ENCODE data around the gene PMFBP1. TPM values are rescaled to one million over a fixed set of nuclear protein-coding genes. Genes with fewer than 3 reads are reported as not detected.
"Not testable (repeated sequence)": the region's sequence is repeated elsewhere in the genome, so short reads cannot be mapped to it uniquely, and the experiment has no call there.

PMFBP1 gene
- total and polyA plus RNA-seq, 10 donors: 0.52 to 17.2 (median 1.1) TPM

DNA sequence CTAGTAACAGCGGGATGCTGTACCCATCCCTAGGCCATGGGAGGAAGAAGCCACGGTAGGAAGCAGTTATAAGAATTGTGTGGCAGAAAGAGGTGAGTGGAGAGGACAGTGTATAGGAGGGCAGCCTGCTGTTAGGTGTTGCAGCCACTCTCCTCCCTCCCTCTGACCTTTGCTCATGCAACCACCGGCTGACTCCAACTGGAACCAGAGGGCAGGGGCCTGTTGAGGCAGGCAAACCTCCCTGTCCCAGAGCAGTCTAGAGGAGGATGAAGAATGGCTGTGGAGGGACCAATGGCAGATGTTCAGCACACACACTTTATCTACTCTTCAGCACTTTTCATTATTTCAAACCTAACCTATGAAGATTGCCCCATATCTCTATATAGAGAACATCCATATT, 80.7 kb downstream of the PMFBP1 start:
- Histone ChIP-seq H3K4me1 (peaks cover 27 to 53% (median 39%) of the 10 kb centered on the region in 6 donors), H3K27me3 (replicated peaks in 1 of 7) (no peaks in the 10 kb centered on the region), H3K9me3 (no peaks in the 10 kb centered on the region), H3K27ac (no peak overlapping the region), H3K4me3 (no peak overlapping the region), H3K36me3 (peaks cover 6 to 55% (median 42%) of the 10 kb centered on the region in 6 donors)
- intact Hi-C loops (cut with DNase I; ENCODE audit: low total_unique reads): loop anchor here (5.0 to 10.0 kb wide), 2 partner anchors 79 to 196 kb away; partner anchors contain the start of gene IST1
- 82 to 93% (median 85%) methylated on average over 3 of the region's 3 CpGs for WGBS, 5 donors
- TF ChIP-seq POLR2AphosphoS5 (IDR thresholded peaks at IDR 0.05) (no peak), POLR2A (IDR thresholded peaks at IDR 0.05) (no peak)
- TF ChIP-seq, protein P1, sequence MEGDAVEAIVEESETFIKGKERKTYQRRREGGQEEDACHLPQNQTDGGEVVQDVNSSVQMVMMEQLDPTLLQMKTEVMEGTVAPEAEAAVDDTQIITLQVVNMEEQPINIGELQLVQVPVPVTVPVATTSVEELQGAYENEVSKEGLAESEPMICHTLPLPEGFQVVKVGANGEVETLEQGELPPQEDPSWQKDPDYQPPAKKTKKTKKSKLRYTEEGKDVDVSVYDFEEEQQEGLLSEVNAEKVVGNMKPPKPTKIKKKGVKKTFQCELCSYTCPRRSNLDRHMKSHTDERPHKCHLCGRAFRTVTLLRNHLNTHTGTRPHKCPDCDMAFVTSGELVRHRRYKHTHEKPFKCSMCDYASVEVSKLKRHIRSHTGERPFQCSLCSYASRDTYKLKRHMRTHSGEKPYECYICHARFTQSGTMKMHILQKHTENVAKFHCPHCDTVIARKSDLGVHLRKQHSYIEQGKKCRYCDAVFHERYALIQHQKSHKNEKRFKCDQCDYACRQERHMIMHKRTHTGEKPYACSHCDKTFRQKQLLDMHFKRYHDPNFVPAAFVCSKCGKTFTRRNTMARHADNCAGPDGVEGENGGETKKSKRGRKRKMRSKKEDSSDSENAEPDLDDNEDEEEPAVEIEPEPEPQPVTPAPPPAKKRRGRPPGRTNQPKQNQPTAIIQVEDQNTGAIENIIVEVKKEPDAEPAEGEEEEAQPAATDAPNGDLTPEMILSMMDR (IDR thresholded peaks at IDR 0.05 in 8 of 11, conservative IDR thresholded peaks at IDR 0.05 in 3 of 11): no peak
- no peak for DNase-seq

DNA sequence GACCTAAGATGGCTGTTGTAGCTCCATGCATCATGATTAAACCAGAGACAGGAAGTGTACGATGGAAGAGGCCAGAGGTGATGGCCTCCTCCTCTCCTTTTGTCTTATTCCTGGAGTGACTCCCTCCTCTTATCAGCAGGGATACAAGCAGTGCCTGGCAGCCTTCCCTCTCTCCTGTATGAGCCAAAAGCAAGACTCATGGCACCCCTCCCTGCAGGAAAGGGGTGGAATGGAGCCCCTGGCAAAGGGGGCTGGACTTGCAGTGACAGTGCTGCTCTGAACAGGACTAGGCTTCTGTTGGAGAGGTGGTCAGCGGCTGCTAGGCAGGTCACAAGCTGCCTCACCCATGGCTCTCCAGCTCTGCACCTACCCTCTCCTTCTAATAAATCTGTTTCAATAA, 87.0 kb downstream of the PMFBP1 start:
- Histone ChIP-seq H3K36me3 (peaks cover 3 to 62% (median 56%) of the 10 kb centered on the region in 6 donors), H3K9me3 (peaks cover 0 to 17% (median 16%) of the 10 kb centered on the region in 8 donors), H3K4me3 (no peak overlapping the region), H3K27ac (no peak overlapping the region), H3K4me1 (no peaks in the 10 kb centered on the region), H3K27me3 (replicated peaks in 1 of 7) (no peaks in the 10 kb centered on the region)
- intact Hi-C loops (cut with DNase I; ENCODE audit: low total_unique reads): no loop called here
- WGBS, 5 donors: 81 to 93% (median 89%) methylated on average over 2 of the region's 2 CpGs
- TF ChIP-seq POLR2A (IDR thresholded peaks at IDR 0.05): no peak
- TF ChIP-seq, protein P1 (IDR thresholded peaks at IDR 0.05 in 8 of 11, conservative IDR thresholded peaks at IDR 0.05 in 3 of 11): no peak
- TF ChIP-seq POLR2AphosphoS5 (IDR thresholded peaks at IDR 0.05): no peak
- DNase-seq: no peak

DNA sequence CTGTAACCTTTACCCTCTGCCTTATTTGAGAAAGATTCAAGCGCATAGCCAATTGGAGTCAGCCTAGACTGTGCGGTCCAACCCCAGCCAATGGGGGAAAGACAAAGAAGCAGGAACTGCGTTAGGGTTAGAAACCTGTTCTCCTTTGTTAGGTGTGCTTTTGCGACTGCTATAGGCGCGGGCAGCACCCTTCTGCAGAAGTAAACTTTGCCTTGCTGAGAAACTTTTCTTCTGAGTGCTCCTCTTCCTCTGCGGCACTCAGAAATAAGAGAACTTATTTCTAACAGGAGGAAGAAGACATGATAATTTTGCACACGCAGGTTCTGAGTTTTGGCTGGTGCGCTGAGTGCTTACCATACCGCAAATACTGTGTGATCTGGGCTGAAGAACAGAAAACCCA, 87.5 kb downstream of the PMFBP1 start:
- 93 to 100% (median 98%) methylated on average over 10 of the region's 10 CpGs for WGBS, 5 donors
- H3K36me3 ChIP-seq: peaks cover 3 to 57% (median 50%) of the 10 kb centered on the region in 6 donors
- no peak for DNase-seq

DNA sequence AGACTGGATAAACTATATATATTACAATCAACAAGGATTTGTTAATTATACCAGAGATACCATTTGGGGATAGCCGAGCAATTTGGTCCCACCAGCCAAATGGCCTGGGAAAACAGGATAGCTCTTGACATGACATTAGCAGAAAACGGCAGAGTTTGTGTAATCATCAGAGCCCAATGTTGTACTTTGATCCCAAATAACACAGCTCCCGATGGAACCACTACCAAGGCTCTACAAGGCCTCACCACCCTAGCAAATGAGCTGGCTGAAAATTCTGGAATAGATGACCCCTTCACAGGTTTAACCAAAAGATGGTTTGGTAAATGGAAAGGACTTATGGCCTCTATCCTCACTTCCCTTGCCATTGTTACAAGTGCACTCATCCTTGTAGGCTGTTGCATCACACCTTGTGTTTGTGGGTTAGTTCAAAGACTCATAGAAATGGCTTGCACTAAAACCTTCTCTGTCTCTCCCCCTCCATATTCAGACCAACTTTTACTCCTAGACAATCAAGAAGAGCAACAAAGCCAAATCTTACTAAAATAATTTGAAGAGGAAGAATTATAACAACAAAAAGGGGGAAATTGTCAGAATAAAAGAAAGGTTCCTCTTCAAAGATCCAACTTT, 88.1 kb downstream of the PMFBP1 start:
- TF ChIP-seq POLR2A (IDR thresholded peaks at IDR 0.05): no peak
- TF ChIP-seq POLR2AphosphoS5 (IDR thresholded peaks at IDR 0.05): no peak
- TF ChIP-seq, protein P1 (IDR thresholded peaks at IDR 0.05 in 8 of 11, conservative IDR thresholded peaks at IDR 0.05 in 3 of 11): no peak
- H3K9me3 ChIP-seq: peaks cover 0 to 17% (median 16%) of the 10 kb centered on the region in 8 donors
- no peaks in the 10 kb centered on the region for H3K27me3 ChIP-seq (replicated peaks in 1 of 7)
- 58 to 67% (median 65%) methylated on average over 3 of the region's 3 CpGs for WGBS, 5 donors
- no peak overlapping the region for H3K27ac ChIP-seq
- H3K4me3 ChIP-seq: no peak overlapping the region
- peaks cover 0 to 51% (median 45%) of the 10 kb centered on the region in 6 donors for H3K36me3 ChIP-seq
- no peaks in the 10 kb centered on the region for H3K4me1 ChIP-seq
- intact Hi-C loops (cut with DNase I; ENCODE audit: low total_unique reads): no loop called here
- no peak for DNase-seq

More for the DNA sequence above, 87.5 kb downstream of the PMFBP1 start:
- H3K27ac ChIP-seq: no peak overlapping the region
- H3K27me3 ChIP-seq (replicated peaks in 1 of 7): no peaks in the 10 kb centered on the region
- no peaks in the 10 kb centered on the region for H3K4me1 ChIP-seq
- no peak overlapping the region for H3K4me3 ChIP-seq
- TF ChIP-seq POLR2A (IDR thresholded peaks at IDR 0.05) (no peak), POLR2AphosphoS5 (IDR thresholded peaks at IDR 0.05) (no peak)
- TF ChIP-seq, protein P1 (IDR thresholded peaks at IDR 0.05 in 8 of 11, conservative IDR thresholded peaks at IDR 0.05 in 3 of 11): no peak
- peaks cover 0 to 17% (median 16%) of the 10 kb centered on the region in 8 donors for H3K9me3 ChIP-seq
- intact Hi-C loops (cut with DNase I; ENCODE audit: low total_unique reads): no loop called here

DNA sequence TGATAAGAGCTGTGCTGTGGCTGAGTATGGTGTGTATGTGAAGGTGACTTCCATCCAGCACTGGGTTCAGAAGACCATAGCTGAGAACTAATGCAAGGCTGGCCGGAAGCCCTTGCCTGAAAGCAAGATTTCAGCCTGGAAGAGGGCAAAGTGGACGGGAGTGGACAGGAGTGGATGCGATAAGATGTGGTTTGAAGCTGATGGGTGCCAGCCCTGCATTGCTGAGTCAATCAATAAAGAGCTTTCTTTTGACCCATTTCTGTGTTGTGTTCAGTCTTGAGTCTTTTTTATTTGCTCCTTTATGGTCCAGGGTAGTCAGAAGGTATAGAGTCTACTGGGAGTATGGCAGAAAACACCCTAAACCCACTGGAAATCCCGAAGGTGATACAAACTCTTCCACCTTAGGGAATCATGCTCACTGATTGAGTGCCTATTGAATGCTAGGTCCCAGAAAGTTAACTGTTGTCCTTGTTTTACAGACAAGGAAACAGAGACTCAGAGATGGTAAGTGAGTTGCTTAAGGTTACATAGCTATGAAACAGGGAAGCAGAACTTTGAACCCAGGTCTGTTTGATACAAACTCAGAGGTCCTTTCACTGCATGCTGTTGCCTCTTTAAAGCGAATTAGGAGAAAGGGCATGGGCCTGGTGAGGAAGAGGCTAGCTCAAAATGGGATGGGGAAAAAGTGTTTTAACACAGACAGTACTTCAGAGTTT, 94.8 kb downstream of the PMFBP1 start:
- peaks cover 0 to 32% (median 5%) of the 10 kb centered on the region in 6 donors for H3K36me3 ChIP-seq
- intact Hi-C loops (cut with DNase I; ENCODE audit: low total_unique reads); H3K27ac ChIP-seq; H3K9me3 ChIP-seq; DNase-seq; H3K27me3 ChIP-seq (replicated peaks in 1 of 7); H3K4me3 ChIP-seq; H3K4me1 ChIP-seq: not testable (repeated sequence)
- 78 to 97% (median 92%) methylated on average over 1 to 3 of the region's 5 CpGs for WGBS, 5 donors

DNA sequence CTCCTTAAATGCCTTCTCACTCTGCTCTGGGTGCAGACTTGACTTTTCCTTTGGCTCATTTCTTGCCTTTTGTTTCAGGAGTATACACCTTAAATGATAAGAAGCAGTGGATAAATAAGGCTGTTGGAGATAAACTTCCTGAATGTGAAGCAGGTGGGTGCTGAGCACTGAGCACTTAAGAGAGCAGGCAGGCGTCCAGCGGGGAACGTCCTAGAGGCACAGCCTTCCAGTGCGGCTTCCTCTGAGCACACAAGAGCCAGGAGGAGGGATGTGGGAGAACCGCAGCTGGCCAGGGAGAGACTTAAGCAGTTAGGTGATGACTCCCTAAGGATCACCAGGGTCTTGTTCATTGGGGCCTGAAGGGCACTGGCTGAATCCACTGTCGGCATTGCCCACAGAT, 96.9 kb downstream of the PMFBP1 start:
- not testable (repeated sequence) for H3K27ac ChIP-seq

More for the DNA sequence above, 96.9 kb downstream of the PMFBP1 start:
- WGBS, 5 donors: 58 to 96% (median 73%) methylated on average over 2 of the region's 6 CpGs
- H3K4me1 ChIP-seq; H3K4me3 ChIP-seq; DNase-seq; H3K27me3 ChIP-seq (replicated peaks in 1 of 7); intact Hi-C loops (cut with DNase I; ENCODE audit: low total_unique reads); H3K9me3 ChIP-seq: not testable (repeated sequence)
- peaks cover 0 to 41% (median 5%) of the 10 kb centered on the region in 6 donors for H3K36me3 ChIP-seq

Data from spleen (tissue), 11 donors.